Breast epithelium (tissue), 4 donors: ENCODE measurements around the gene OXA1L. TPM values are rescaled to one million over a fixed set of nuclear protein-coding genes. Genes with fewer than 3 reads are reported as not detected.
A peak's percentile ranks its signal among the peaks of the same experiment; 100 is the strongest.
"Not testable (repeated sequence)": the region's sequence is repeated elsewhere in the genome, so short reads cannot be mapped to it uniquely, and the experiment has no call there.

Experiments used
- DNase-seq, 2 donors: peaks; one replicate each; pipeline ENCODE4 v3.0.0-alpha.2; 2019; ENCODE audit warnings: low spot score in 2 of 2
- H3K27ac ChIP-seq, 2 donors: fragments of 200-600 bp; sonication (generic) in 1 of 2; one replicate each; pipeline ENCODE4 v1.5.1; 2016 to 2019; ENCODE audit warnings: mild to moderate bottlenecking in 1 of 2
- H3K27me3 ChIP-seq, 2 donors: fragments of 200-600 bp; sonication (generic) in 1 of 2; one replicate each; pipeline versions ENCODE4 v1.5.1 to v1.6.0; 2017 to 2019; ENCODE audit warnings: control low read depth in 1 of 2, mild to moderate bottlenecking in 1 of 2
- H3K36me3 ChIP-seq: fragments of 200-600 bp; one replicate; pipeline ENCODE4 v1.5.1; 2019
- H3K4me1 ChIP-seq, 2 donors: fragments of 200-600 bp; sonication (generic); one replicate each; pipeline ENCODE4 v1.5.1; 2016 to 2019; ENCODE audit warnings: control low read depth in 1 of 2
- H3K4me3 ChIP-seq, 3 donors: fragments of 200-600 bp; sonication (generic); 1 replicate in 2 of 3; 2 replicates in 1 of 3; pipeline ENCODE4 v1.5.1; 2016 to 2019; ENCODE audit warnings: mild to moderate bottlenecking in 3 of 3, moderate library complexity in 2 of 3
- H3K9me3 ChIP-seq, 2 donors: fragments of 200-600 bp; sonication (generic) in 1 of 2; one replicate each; pipeline ENCODE4 v1.5.1; 2016 to 2019; ENCODE audit warnings: control low read depth in 1 of 2
- POLR2A ChIP-seq: fragments of 450-650 bp; IDR thresholded peaks from one replicate; pipeline ENCODE4 v1.6.1; 2016; ENCODE audit warnings: antibody characterized with exemption, mild to moderate bottlenecking, moderate library complexity
- POLR2AphosphoS5 ChIP-seq, 3 donors: sonication (generic); formaldehyde crosslinking; IDR thresholded peaks; one replicate each; pipeline ENCODE4 v1.6.1; 2017; ENCODE audit warnings: antibody characterized with exemption in 3 of 3
- intact Hi-C: fragments of 100-400 bp; cut with DNase I; formaldehyde crosslinking; loops from one replicate; pipeline ENCODE4 v1.15.1; 2023; ENCODE audit warnings: low total_unique reads
- total RNA-seq, 3 donors: library from RNA; depleted of rRNA; stranded (reverse); fragments of >200 nt; gene quantifications; one replicate each; pipeline ENCODE4 v1.1.0, GENCODE V29; 2016
- TF ChIP-seq, protein P1 (sequence below), 3 donors: fragments of 450-650 bp; IDR thresholded peaks; one replicate each; pipeline ENCODE4 v1.5.1; 2016 to 2017; ENCODE audit warnings: antibody characterized with exemption in 3 of 3, mild to moderate bottlenecking in 3 of 3, moderate library complexity in 3 of 3

OXA1L gene
- total RNA-seq, 3 donors from 2014 or later = 80.0 to 145 (median 101) TPM

DNA sequence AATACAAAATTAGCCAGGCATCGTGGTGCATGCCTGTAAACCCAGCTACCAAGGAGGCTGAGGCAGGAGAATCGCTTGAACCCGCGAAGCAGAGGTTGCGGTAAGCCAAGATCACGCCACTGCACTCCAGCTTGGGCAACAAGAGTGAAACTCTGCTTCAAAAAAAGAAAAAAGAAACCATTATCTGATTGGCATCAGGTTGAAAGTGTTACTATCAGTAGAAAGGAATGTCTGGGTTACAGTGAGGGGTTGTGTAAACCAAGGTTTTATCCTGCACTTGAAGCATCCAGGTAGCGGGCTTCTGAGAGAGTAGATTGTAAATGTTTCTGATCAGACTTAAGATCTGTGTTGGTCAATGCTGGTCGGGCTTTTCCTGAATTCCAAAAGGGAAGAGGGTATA is 14.1 kb upstream of the OXA1L start:
- H3K36me3 ChIP-seq = no peaks in the 10 kb centered on the region
- intact Hi-C loops = no loop called here
- H3K4me1 ChIP-seq = no peaks in the 10 kb centered on the region
- TF ChIP-seq POLR2AphosphoS5 (IDR thresholded peaks at IDR 0.05) = no peak
- TF ChIP-seq, protein P1, sequence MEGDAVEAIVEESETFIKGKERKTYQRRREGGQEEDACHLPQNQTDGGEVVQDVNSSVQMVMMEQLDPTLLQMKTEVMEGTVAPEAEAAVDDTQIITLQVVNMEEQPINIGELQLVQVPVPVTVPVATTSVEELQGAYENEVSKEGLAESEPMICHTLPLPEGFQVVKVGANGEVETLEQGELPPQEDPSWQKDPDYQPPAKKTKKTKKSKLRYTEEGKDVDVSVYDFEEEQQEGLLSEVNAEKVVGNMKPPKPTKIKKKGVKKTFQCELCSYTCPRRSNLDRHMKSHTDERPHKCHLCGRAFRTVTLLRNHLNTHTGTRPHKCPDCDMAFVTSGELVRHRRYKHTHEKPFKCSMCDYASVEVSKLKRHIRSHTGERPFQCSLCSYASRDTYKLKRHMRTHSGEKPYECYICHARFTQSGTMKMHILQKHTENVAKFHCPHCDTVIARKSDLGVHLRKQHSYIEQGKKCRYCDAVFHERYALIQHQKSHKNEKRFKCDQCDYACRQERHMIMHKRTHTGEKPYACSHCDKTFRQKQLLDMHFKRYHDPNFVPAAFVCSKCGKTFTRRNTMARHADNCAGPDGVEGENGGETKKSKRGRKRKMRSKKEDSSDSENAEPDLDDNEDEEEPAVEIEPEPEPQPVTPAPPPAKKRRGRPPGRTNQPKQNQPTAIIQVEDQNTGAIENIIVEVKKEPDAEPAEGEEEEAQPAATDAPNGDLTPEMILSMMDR (IDR thresholded peaks at IDR 0.05) = no peak
- no peak for TF ChIP-seq POLR2A
- DNase-seq = no peak
- no peaks in the 10 kb centered on the region for H3K27me3 ChIP-seq
- no peaks in the 10 kb centered on the region for H3K9me3 ChIP-seq
- no peak overlapping the region for H3K4me3 ChIP-seq
- H3K27ac ChIP-seq = no peak overlapping the region

DNA sequence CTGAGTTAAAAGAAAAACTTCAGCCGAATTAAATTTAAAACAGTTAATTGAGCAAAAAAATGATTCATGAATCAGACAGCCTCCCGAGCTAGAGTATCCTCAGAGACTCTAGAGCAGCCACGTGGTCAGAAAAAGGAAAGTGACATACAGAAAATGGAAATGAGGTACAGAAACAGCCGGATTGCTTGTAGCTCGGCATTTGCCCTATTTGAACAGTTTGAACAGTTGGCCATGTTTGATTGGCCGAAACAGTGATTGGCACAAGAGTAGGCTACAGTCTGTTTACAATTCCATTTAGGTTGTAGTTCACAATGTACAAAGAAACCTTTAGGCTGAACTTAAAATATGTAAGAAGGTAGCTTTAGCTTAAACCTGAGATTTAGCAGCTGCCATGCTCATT is 12.9 kb upstream of the OXA1L start:
- Histone ChIP-seq H3K4me3 (no peak overlapping the region), H3K36me3 (no peaks in the 10 kb centered on the region), H3K27me3 (no peaks in the 10 kb centered on the region), H3K9me3 (no peaks in the 10 kb centered on the region), H3K27ac (no peak overlapping the region), H3K4me1 (no peaks in the 10 kb centered on the region)
- TF ChIP-seq, protein P1 (IDR thresholded peaks at IDR 0.05) = no peak
- no peak for TF ChIP-seq POLR2AphosphoS5 (IDR thresholded peaks at IDR 0.05)
- intact Hi-C loops = loop anchor here (1.0 kb wide), 1 partner anchor 10 kb away; no protein-coding TSS in a partner anchor
- no peak for DNase-seq

DNA sequence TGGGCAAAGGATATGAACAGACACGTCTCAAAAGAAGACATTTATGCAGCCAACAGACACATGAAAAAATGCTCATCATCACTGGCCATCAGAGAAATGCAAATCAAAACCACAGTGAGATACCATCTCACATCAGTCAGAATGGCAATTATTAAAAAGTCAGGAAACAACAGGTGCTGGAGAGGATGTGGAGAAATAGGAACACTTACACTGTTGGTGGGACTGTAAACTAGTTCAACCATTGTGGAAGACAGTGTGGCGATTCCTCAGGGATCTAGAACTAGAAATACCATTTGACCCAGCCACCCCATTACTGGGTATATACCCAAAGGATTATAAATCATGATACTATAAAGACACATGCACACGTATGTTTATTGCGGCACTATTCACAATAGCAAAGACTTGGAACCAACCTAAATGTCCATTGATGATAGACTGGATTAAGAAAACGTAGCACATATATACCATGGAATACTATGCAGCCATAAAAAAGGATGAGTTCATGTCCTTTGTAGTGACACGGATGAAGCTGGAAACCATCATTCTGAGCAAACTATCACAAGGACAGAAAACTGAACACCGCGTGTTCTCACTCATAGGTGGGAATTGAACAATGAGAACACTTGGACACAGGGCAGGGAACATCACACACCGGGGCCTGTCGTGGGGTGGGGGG is 8.4 kb upstream of the OXA1L start:
- DNase-seq, H3K27ac ChIP-seq, H3K4me1 ChIP-seq, H3K36me3 ChIP-seq, H3K4me3 ChIP-seq, intact Hi-C loops, H3K27me3 ChIP-seq, H3K9me3 ChIP-seq: not testable (repeated sequence)

DNA sequence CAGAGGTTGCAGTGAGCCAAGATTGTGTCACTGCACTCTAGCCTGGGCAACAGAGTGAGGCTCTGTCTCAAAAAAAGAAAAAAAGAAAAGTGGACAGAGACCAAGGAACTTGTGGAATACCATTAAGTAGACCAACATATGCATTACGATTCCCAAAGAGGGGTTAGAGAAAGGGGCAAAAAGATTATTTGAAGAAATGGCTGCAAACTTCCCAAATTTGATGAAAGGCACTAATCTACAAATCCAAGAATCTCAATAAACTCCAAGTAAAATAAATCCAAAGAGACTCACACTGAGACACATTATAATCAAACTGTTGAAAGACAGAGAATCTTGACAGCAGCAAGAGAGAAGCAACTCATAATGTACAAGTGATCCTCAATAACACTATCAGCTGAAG is 4.8 kb upstream of the OXA1L start:
- H3K4me1 ChIP-seq = peaks cover 0 to 3% of the 10 kb centered on the region in 2 donors
- no peak overlapping the region for H3K4me3 ChIP-seq
- no peaks in the 10 kb centered on the region for H3K9me3 ChIP-seq
- H3K36me3 ChIP-seq = no peaks in the 10 kb centered on the region
- no peaks in the 10 kb centered on the region for H3K27me3 ChIP-seq
- TF ChIP-seq, protein P1 (IDR thresholded peaks at IDR 0.05) = no peak
- TF ChIP-seq POLR2A (no peak), POLR2AphosphoS5 (IDR thresholded peaks at IDR 0.05) (no peak)
- no peak overlapping the region for H3K27ac ChIP-seq
- no peak for DNase-seq
- intact Hi-C loops = no loop called here

DNA sequence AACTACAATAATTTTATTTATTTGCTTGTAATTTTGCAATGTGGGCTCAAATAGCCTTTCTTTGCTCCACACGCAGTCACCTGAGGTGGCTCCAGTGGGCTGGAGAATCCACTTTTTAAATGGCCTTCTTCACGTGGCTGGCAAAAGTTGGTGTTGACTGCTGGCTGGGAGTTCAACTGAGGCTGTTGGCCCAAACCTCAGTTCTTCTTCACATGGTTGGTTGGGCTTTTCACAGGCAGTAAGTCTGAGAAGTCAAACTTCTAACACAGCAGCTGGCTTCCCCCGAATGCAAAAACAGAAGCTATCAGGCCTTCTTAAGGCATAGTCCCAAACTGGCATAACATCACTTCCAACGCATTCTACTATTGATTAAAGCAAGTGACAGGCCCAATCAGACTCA is 2.1 kb upstream of the OXA1L start:
- no peak for DNase-seq
- intact Hi-C loops = no loop called here
- no peak overlapping the region for H3K27ac ChIP-seq
- no peaks in the 10 kb centered on the region for H3K36me3 ChIP-seq
- peaks cover 3 to 12% of the 10 kb centered on the region in 2 donors for H3K4me1 ChIP-seq
- no peaks in the 10 kb centered on the region for H3K9me3 ChIP-seq
- TF ChIP-seq POLR2A (no peak), POLR2AphosphoS5 (IDR thresholded peaks at IDR 0.05) (no peak)
- TF ChIP-seq, protein P1 (IDR thresholded peaks at IDR 0.05) = no peak
- no peak overlapping the region for H3K4me3 ChIP-seq
- H3K27me3 ChIP-seq = no peaks in the 10 kb centered on the region

DNA sequence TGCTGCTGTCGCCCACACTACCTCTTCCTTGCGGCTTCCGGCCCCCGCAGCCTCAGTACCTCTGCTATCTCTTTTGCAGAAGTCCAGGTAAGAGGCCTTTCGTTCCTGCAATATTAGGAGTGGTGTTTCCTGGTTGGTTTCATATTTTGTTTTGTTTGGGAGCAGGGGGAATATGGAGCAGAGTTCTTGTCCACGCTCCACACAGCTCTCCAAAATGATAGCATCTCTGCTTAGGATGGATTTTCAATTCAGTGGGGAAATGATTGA is 768 bp downstream of the OXA1L start:
- intact Hi-C loops = no loop called here
- Histone ChIP-seq H3K27ac (peak overlapping the region in 1 of 2 donors; percentile 90), H3K27me3 (no peaks in the 10 kb centered on the region)

More for the DNA sequence above, 768 bp downstream of the OXA1L start:
- H3K4me3 ChIP-seq = peak overlapping the region; percentile 86 to 96 (median 88)
- H3K9me3 ChIP-seq = no peaks in the 10 kb centered on the region
- TF ChIP-seq, protein P1 (IDR thresholded peaks at IDR 0.05) = no peak
- no peak for TF ChIP-seq POLR2A
- no peak for TF ChIP-seq POLR2AphosphoS5 (IDR thresholded peaks at IDR 0.05)
- peaks cover 3 to 12% of the 10 kb centered on the region in 2 donors for H3K4me1 ChIP-seq
- DNase-seq = no peak
- H3K36me3 ChIP-seq = peaks cover 15% of the 10 kb centered on the region
